A673 (cell line): ENCODE results near the gene ST6GALNAC3.

Experiments used
- EZH2 ChIP-seq: fragments of 200-600 bp; sonication (generic); IDR thresholded peaks from 2 replicates; pipeline ENCODE4 v1.6.1; 2017; ENCODE audit warnings: borderline replicate concordance, low read depth, mild to moderate bottlenecking, mixed read lengths, antibody characterized with exemption, low read length; ENCODE audit not compliant: poor library complexity, severe bottlenecking
- TF ChIP-seq, protein P1 (sequence below): fragments of 300-800, 200-600 bp; sonication (generic); conservative IDR thresholded peaks from 2 replicates; pipeline ENCODE4 v1.5.1; 2017; ENCODE audit warnings: low read depth, mild to moderate bottlenecking, antibody characterized with exemption, low read length, moderate library complexity, mixed read lengths

DNA sequence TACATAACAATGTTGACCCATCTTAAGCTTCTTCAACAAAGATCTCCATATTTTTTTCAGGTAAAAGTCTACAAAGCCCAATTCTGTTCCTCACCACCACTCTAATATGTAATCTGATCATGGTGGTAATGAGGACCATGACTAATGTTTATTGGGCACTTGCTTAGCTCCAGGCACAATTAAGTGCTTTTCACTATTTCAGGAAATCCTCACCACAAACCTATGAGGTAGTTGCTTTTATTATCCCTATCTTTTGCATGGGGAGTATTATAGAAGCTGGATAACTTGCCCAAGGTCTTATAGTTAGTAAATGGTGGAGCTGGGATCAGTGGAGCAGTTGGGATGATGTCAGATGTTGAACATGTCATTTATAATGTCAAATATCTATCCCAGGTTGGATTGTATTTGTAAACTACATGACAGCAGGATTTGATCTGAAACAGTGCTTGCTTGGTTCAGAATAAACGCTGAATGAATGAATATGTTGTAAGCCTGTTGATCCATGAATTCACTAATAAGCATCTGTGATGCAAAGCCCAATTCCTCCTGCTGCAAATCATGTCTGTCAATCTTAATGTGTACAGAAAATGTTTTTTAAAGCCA, 509.4 kb downstream of the ST6GALNAC3 start:
- TF ChIP-seq, protein P1, sequence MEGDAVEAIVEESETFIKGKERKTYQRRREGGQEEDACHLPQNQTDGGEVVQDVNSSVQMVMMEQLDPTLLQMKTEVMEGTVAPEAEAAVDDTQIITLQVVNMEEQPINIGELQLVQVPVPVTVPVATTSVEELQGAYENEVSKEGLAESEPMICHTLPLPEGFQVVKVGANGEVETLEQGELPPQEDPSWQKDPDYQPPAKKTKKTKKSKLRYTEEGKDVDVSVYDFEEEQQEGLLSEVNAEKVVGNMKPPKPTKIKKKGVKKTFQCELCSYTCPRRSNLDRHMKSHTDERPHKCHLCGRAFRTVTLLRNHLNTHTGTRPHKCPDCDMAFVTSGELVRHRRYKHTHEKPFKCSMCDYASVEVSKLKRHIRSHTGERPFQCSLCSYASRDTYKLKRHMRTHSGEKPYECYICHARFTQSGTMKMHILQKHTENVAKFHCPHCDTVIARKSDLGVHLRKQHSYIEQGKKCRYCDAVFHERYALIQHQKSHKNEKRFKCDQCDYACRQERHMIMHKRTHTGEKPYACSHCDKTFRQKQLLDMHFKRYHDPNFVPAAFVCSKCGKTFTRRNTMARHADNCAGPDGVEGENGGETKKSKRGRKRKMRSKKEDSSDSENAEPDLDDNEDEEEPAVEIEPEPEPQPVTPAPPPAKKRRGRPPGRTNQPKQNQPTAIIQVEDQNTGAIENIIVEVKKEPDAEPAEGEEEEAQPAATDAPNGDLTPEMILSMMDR, result no peak
- no peak for TF ChIP-seq EZH2
